Ureter (tissue), 1 donor: ENCODE data around the gene TFDP1. TPM values are rescaled to one million over a fixed set of nuclear protein-coding genes. Genes with fewer than 3 reads are reported as not detected.

Experiments
- DNase-seq: peaks from one replicate; pipeline ENCODE4 v3.0.0-alpha.2; 2020; ENCODE audit warnings: low spot score
- total RNA-seq: library from RNA; stranded (reverse); gene quantifications from one replicate; pipeline ENCODE4 v1.2.4, GENCODE V29; 2023
- donor health status: DM: yes; HTN: yes; CAD: no.

The TFDP1 gene
- total RNA-seq, 1 donor from 2014 or later = 54.9 TPM

GRCh38 chr13:113632706-113633484 is 48.3 kb downstream of the TFDP1 start:
- DNase-seq = no peak

- no peak for DNase-seq
Measured at GRCh38 chr13:113633485-113633873, 48.9 kb downstream of the TFDP1 start.

GRCh38 chr13:113634279-113635047 is 49.9 kb downstream of the TFDP1 start:
- no peak for DNase-seq

- DNase-seq = no peak
Measured at GRCh38 chr13:113635048-113635420, 50.5 kb downstream of the TFDP1 start.

- DNase-seq = no peak
Measured at GRCh38 chr13:113635709-113636108, 51.2 kb downstream of the TFDP1 start.

GRCh38 chr13:113636266-113636963 is 51.9 kb downstream of the TFDP1 start:
- DNase-seq = no peak

- DNase-seq = no peak
Measured at GRCh38 chr13:113637262-113638160, 53.0 kb downstream of the TFDP1 start.

- no peak for DNase-seq
Measured at GRCh38 chr13:113638173-113638746, 53.7 kb downstream of the TFDP1 start.

GRCh38 chr13:113638806-113639205 is 54.3 kb downstream of the TFDP1 start:
- no peak for DNase-seq

GRCh38 chr13:113639616-113640262 is 55.2 kb downstream of the TFDP1 start:
- DNase-seq = no peak

GRCh38 chr13:113641426-113641825 is 56.9 kb downstream of the TFDP1 start:
- no peak for DNase-seq

- DNase-seq = no peak
Measured at GRCh38 chr13:113642563-113642962, 58.0 kb downstream of the TFDP1 start.

GRCh38 chr13:113643593-113643992 is 59.0 kb downstream of the TFDP1 start:
- DNase-seq = no peak

GRCh38 chr13:113644800-113645199 is 60.2 kb downstream of the TFDP1 start:
- no peak for DNase-seq

GRCh38 chr13:113645329-113645728 is 60.8 kb downstream of the TFDP1 start:
- no peak for DNase-seq

GRCh38 chr13:113646376-113646775 is 61.8 kb downstream of the TFDP1 start:
- no peak for DNase-seq

- no peak for DNase-seq
Measured at GRCh38 chr13:113646921-113647340, 62.4 kb downstream of the TFDP1 start.

- DNase-seq = peak; percentile 96
Measured at GRCh38 chr13:113647351-113648215, 63.0 kb downstream of the TFDP1 start.

GRCh38 chr13:113648216-113648610 is 63.7 kb downstream of the TFDP1 start:
- DNase-seq = no peak

- no peak for DNase-seq
Measured at GRCh38 chr13:113649212-113649611, 64.7 kb downstream of the TFDP1 start.
